HuH-7 (cell line): ENCODE results near the gene SH3BGR.
A peak's percentile ranks its signal among the peaks of the same experiment; 100 is the strongest.
"Not testable (repeated sequence)": the region's sequence is repeated elsewhere in the genome, so short reads cannot be mapped to it uniquely, and the experiment has no call there.

Source experiments
- DNase-seq: peaks from one replicate; pipeline ENCODE4 v3.0.0; 2011; ENCODE audit warnings: low spot score

Gene SH3BGR

DNA sequence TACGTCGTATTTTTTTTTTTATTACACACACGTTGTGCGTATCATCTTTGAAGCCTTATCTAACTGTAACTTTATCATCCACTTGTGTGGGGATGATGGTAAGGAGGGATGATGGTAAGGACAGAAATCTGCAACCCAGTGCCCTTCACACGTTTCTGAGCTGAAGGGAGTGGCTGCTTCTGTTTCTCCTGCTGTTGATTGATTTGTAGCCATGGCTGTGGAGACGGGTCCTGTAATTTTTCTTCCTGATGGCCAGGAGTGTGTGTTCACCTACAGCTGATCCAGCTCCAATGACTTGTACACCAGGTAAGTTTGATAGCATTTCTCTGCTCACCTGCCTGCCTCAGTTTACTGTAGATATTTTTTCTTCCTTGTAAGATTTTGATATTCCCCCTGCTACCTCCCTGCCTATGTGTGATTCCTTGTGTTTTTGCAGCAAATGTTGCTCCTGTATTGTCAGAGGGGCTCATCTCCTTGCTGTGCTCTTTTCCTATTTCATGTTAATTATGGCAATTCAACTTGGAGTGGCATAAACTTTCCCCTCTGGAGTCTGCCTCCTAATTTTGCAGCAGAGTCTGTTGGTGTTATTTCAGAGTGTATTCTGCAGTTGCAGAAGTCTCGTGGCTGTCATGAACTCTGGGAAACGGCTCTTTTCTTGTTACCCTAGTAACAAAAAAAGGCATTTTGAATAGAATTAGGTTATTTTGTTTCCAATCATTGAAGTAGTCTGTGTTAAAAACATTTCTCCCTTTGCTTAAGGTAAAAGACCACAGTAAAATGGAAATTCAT lies 64.1 kb downstream of the SH3BGR start:
- DNase-seq, result no peak

DNA sequence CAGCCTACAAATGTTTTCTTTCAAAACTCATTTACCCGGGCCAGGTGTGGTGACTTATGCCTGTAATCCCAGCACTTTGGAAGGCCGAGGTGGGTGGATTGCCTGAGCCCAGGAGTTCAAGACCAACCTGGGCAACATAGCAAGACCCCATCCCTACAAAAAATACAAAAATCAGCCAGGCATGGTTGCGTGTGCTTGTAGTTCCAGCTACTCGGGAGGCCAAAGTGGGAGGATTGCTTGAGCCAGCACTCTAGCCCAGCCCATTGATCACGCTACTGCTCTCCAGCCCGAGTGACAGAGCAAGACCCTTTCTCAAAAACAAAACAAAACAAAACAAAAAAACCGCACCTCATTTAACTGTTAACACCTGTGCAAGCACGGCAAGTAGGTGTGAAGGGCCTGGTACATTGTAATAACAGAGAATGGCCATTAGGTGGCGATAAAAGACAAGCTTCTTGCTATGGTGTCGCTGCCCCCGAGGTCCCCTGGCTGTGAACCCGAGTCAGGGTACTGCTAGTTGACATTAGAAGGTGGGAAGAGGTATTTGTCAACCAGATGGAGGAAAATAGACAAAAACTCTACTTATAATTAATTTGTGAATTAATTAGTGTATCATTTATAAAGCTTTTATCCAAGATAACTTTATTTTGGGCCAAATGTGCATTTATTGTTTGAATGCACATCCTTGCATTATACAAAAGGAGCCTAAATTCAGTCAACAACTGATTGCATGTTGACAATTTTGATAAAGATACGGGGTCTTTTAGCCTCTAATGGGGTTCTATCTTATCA lies 66.5 kb downstream of the SH3BGR start:
- DNase-seq, result peak; percentile 83

- DNase-seq, result no peak
Measured at GRCh38 chr21:39518847-39519210, 67.1 kb downstream of the SH3BGR start.

GRCh38 chr21:39519835-39520234 lies 68.1 kb downstream of the SH3BGR start:
- no peak for DNase-seq

GRCh38 chr21:39523399-39523798 lies 71.6 kb downstream of the SH3BGR start:
- DNase-seq, result no peak

DNA sequence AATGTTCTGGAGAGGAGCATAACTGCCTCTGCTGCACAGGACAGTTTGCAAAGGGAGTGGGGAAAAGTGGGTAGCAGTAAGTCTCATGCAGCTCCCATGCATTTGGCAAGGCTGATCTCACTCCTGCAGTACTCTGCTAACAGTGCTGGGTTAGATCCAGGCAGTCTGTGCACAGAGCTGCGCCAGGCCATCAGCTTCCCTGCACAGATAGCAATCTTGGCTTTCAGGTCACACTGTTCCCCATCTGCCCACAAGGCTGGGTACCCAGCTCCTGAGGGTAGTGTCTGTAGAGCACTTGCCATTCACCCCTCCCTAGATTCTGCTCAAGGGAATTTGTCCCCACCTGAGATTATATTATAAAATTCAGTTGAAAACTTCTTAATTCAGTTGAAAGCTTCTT lies 72.1 kb downstream of the SH3BGR start:
- no peak for DNase-seq

- DNase-seq, result no peak
Measured at GRCh38 chr21:39525129-39525528, 73.4 kb downstream of the SH3BGR start.

DNA sequence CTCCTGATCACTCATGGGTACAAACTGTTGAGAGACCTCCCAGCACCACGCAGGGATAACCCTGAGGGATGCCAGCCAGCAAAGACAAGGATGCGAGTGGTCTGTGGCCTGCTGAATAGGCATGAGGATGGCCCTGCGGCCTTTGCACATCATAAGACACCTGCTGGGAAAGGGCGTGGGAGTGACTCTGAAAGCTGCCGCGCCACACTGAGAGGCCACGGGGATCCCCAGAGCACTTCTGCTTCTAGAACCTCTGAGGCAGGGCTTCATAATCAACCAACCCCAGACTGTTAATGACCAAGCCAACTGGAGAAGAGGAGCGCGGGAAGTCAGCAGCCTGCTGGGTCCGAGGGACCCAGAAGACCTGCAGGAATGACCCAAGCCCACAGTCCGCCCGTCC lies 73.8 kb downstream of the SH3BGR start:
- DNase-seq, result no peak

GRCh38 chr21:39527067-39527595 lies 75.4 kb downstream of the SH3BGR start:
- no peak for DNase-seq

GRCh38 chr21:39527664-39528381 lies 76.1 kb downstream of the SH3BGR start:
- no peak for DNase-seq

GRCh38 chr21:39529026-39529425 lies 77.3 kb downstream of the SH3BGR start:
- peak; percentile 10 for DNase-seq

GRCh38 chr21:39531064-39531463 lies 79.3 kb downstream of the SH3BGR start:
- DNase-seq, result no peak

DNA sequence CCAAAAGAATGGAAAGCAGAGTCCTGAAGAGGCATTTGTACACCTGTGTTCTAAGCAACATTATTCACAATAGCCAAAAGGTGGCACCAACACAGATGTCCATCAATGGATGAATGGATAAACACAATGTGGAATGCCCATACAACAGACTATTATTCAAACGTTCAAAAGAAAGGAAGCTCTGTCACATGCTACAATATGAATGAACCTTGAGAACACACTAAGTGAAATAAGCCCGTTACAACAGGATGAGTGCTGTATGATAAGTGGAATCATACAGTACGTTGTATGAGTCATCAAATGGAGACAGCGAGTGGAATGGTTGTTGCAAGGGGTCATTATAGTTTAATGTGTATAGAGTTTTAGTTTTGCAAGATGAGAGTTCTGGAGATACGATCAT lies 80.1 kb downstream of the SH3BGR start:
- no peak for DNase-seq

DNA sequence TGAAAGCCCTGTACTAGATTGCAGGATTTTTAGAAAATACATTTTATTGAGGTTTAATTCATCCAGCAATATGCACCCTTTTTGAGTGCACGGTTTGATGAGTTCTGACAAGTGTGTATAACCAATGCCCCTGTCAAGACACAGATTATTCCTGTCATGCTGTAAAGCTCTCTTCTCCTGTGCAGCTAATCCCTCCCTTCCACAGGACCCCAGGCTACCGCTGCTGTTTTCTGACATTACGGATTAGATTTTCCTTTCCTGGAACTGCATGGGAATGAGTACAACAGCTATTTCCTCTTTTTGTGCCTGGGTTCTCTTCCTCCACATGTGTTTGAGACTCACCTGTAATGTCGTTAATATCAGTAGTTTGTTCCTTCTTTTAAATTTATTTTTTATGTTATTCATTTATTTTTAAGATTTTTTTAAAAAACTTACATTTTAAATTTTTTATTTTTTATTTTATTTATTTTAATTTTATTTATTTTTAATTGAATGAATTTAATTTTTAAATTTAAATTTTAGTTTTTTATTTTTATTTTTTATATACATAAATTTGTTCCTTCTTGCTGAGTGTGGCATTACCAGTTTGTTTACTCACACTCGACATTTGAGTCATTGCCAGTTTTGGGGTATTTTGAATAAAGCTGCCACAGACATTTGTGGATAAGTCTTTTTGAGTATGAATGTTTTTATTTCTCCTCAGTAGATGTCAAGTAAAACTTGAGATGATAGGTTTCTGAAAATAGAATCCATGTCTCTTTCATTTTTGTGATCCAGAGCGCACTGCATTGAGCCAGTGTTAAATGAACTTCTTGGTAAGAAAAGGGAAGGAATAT lies 82.0 kb downstream of the SH3BGR start:
- no peak for DNase-seq

GRCh38 chr21:39535646-39536437 lies 84.1 kb downstream of the SH3BGR start:
- DNase-seq, result no peak

- DNase-seq, result no peak
Measured at GRCh38 chr21:39536835-39537234, 85.1 kb downstream of the SH3BGR start.

- no peak for DNase-seq
Measured at GRCh38 chr21:39537571-39537970, 85.8 kb downstream of the SH3BGR start.

- no peak for DNase-seq
Measured at GRCh38 chr21:39538453-39539042, 86.8 kb downstream of the SH3BGR start.

GRCh38 chr21:39540367-39540766 lies 88.6 kb downstream of the SH3BGR start:
- not testable (repeated sequence) for DNase-seq

DNA sequence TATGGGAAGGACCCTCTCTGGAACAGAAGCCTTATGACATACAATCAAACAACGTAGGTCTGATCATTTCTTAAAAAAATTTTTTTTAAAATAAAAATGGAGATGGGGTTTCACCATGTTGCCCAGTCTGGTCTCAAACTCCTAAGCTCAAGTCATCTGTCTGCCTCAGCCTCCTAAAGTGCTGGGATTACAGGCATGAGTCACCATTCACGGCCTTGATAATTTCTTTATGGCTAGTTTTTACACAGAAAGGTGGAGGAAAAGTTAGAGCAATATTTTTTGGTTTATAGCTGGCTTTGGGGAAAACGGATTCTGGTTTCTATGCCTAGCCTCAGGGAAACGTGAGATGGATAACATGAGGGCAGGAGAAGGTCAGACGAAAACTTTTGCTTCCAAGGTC lies 91.0 kb downstream of the SH3BGR start:
- DNase-seq, result no peak
